Spleen (tissue), 11 donors: Measurements from ENCODE around the gene ADARB2. TPM values are rescaled to one million over a fixed set of nuclear protein-coding genes. Genes with fewer than 3 reads are reported as not detected.

ENCODE experiments used
- DNase-seq: peaks from one replicate; pipeline ENCODE4 v3.0.0-alpha.2; 2020
- H3K27ac ChIP-seq, 8 donors: fragments of 200-600 bp; sonication (generic) in 7 of 8; 1 replicate in 4 of 8; 2 replicates in 4 of 8; pipeline versions ENCODE4 v1.5.0 to v1.8.0; 2016 to 2021; ENCODE audit warnings: inconsistent platforms in 4 of 8, mild to moderate bottlenecking in 4 of 8, moderate library complexity in 1 of 8
- H3K27me3 ChIP-seq, 7 donors: fragments of 200-600 bp; sonication (generic) in 6 of 7; replicated peaks in 1 of 7; 1 replicate in 4 of 7; 2 replicates in 3 of 7; pipeline versions ENCODE4 v1.5.0 to v1.8.0; 2016 to 2021; ENCODE audit warnings: inconsistent platforms in 3 of 7, mild to moderate bottlenecking in 1 of 7
- H3K36me3 ChIP-seq, 6 donors: fragments of 200-600 bp; sonication (generic) in 5 of 6; 1 replicate in 4 of 6; 2 replicates in 2 of 6; pipeline versions ENCODE4 v1.5.0 to v1.8.0; 2016 to 2021; ENCODE audit warnings: inconsistent platforms in 2 of 6
- H3K4me1 ChIP-seq, 6 donors: fragments of 200-600 bp; sonication (generic) in 5 of 6; 1 replicate in 3 of 6; 2 replicates in 3 of 6; pipeline versions ENCODE4 v1.5.0 to v1.8.0; 2016 to 2021; ENCODE audit warnings: inconsistent platforms in 3 of 6
- H3K4me3 ChIP-seq, 8 donors: fragments of 200-600 bp; sonication (generic) in 7 of 8; 1 replicate in 4 of 8; 2 replicates in 4 of 8; pipeline versions ENCODE4 v1.5.0 to v1.8.0; 2016 to 2021; ENCODE audit warnings: inconsistent platforms in 4 of 8, mild to moderate bottlenecking in 4 of 8, moderate library complexity in 2 of 8
- H3K9me3 ChIP-seq, 8 donors: fragments of 200-600 bp; sonication (generic) in 7 of 8; 1 replicate in 4 of 8; 2 replicates in 4 of 8; pipeline versions ENCODE4 v1.5.0 to v1.8.0; 2016 to 2021; ENCODE audit warnings: inconsistent platforms in 4 of 8
- POLR2A ChIP-seq, 3 donors: fragments of 450-650 bp; IDR thresholded peaks; one replicate each; pipeline ENCODE4 v1.5.1; 2017; ENCODE audit warnings: antibody characterized with exemption in 3 of 3, mild to moderate bottlenecking in 1 of 3
- POLR2AphosphoS5 ChIP-seq, 3 donors: sonication (generic); formaldehyde crosslinking; IDR thresholded peaks; one replicate each; pipeline ENCODE4 v1.5.1; 2017; ENCODE audit warnings: antibody characterized with exemption in 3 of 3
- WGBS, 5 donors: extraction: QIAGEN DNeasy Blood & Tissue Kit in 3 of 5; methylation state at CpG; one replicate each; pipeline versions ENCODE4 v1.1.5 to v1.1.7; 2013 to 2018; 5-methylcytosine and 5-hydroxymethylcytosine counted together
- intact Hi-C: fragments of 100-400 bp; cut with DNase I; formaldehyde crosslinking; loops from one replicate; pipeline ENCODE4 v1.15.0; 2023; ENCODE audit warnings: low total_unique reads
- polyA plus RNA-seq, 3 donors: library from polyadenylated mRNA; stranded (reverse); fragments of 200-250 nt; gene quantifications; one replicate each; pipeline ENCODE4 v1.2.1, GENCODE V29; 2013
- total RNA-seq, 7 donors: library from RNA; depleted of rRNA in 3 of 7; stranded (reverse); fragments of >200 nt in 3 of 7; fragmentation: NEBNext Ultra II Directional in 4 of 7; extraction: Animal tissue kit (Norgen Biotek cat#: 25700) in 4 of 7; gene quantifications; one replicate each; pipeline versions ENCODE4 v1.1.0 to v1.2.1, GENCODE V29; 2016 to 2021
- TF ChIP-seq, protein P1 (sequence below), 11 experiments: fragments of 200-600 bp in 7 of 11; fragments of 450-650 bp in 4 of 11; sonication (generic) in 4 of 11; IDR thresholded peaks in 8 of 11; conservative IDR thresholded peaks in 3 of 11; 1 replicate in 7 of 11; 2 replicates in 4 of 11; pipeline versions ENCODE4 v1.4.0 to v1.8.0; 2016 to 2021; ENCODE audit warnings: antibody characterized with exemption in 11 of 11, inconsistent platforms in 4 of 11, mild to moderate bottlenecking in 1 of 11
- donor health status: healthy with polysubstance abuse.
- donor health status: DM: no; HTN: no; CAD: no; lungs with moderate emphysema.
- donor health status: DM: no; HTN: no; CAD: no.
- donor health status: Bipolar disorder and iron deficiency.
- donor health status: healthy.
- donor health status: DM: no; HTN: no; CAD: no.
- donor health status: DM: yes; HTN: yes; CAD: no.

Gene ADARB2
- total and polyA plus RNA-seq, 10 donors = 0.05 to 8.1 (median 0.96) TPM

DNA sequence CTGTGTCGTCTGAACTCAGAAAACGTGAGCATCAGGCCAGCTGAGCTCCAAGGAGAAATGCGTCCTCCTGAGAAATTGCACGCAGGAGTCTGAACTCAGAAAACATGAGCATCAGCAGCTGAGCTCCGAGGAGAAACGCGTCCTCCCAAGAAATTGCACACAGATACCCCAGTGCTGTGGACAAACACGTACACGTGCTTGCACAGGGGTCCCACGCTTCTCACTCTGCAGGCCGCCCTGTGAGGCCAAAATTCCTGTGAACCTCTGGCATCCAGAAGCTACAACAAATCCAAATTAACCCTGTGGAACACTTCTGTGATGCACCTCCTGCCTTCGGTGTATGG is 547.3 kb downstream of the ADARB2 start:
- Histone ChIP-seq H3K27me3 (peaks cover 0 to 12% (median 0%) of the 10 kb centered on the region in 7 donors), H3K27ac (no peak overlapping the region), H3K36me3 (no peaks in the 10 kb centered on the region), H3K4me1 (no peaks in the 10 kb centered on the region), H3K9me3 (no peaks in the 10 kb centered on the region), H3K4me3 (no peak overlapping the region)
- WGBS, 5 donors = 86 to 93% (median 90%) methylated on average over 12 of the region's 12 CpGs
- peak; percentile 25 for DNase-seq
- TF ChIP-seq, protein P1, sequence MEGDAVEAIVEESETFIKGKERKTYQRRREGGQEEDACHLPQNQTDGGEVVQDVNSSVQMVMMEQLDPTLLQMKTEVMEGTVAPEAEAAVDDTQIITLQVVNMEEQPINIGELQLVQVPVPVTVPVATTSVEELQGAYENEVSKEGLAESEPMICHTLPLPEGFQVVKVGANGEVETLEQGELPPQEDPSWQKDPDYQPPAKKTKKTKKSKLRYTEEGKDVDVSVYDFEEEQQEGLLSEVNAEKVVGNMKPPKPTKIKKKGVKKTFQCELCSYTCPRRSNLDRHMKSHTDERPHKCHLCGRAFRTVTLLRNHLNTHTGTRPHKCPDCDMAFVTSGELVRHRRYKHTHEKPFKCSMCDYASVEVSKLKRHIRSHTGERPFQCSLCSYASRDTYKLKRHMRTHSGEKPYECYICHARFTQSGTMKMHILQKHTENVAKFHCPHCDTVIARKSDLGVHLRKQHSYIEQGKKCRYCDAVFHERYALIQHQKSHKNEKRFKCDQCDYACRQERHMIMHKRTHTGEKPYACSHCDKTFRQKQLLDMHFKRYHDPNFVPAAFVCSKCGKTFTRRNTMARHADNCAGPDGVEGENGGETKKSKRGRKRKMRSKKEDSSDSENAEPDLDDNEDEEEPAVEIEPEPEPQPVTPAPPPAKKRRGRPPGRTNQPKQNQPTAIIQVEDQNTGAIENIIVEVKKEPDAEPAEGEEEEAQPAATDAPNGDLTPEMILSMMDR (IDR thresholded peaks at IDR 0.05 in 8 of 11, conservative IDR thresholded peaks at IDR 0.05 in 3 of 11) = no peak
- TF ChIP-seq POLR2AphosphoS5 (IDR thresholded peaks at IDR 0.05) = no peak
- no peak for TF ChIP-seq POLR2A (IDR thresholded peaks at IDR 0.05)
- intact Hi-C loops = no loop called here

DNA sequence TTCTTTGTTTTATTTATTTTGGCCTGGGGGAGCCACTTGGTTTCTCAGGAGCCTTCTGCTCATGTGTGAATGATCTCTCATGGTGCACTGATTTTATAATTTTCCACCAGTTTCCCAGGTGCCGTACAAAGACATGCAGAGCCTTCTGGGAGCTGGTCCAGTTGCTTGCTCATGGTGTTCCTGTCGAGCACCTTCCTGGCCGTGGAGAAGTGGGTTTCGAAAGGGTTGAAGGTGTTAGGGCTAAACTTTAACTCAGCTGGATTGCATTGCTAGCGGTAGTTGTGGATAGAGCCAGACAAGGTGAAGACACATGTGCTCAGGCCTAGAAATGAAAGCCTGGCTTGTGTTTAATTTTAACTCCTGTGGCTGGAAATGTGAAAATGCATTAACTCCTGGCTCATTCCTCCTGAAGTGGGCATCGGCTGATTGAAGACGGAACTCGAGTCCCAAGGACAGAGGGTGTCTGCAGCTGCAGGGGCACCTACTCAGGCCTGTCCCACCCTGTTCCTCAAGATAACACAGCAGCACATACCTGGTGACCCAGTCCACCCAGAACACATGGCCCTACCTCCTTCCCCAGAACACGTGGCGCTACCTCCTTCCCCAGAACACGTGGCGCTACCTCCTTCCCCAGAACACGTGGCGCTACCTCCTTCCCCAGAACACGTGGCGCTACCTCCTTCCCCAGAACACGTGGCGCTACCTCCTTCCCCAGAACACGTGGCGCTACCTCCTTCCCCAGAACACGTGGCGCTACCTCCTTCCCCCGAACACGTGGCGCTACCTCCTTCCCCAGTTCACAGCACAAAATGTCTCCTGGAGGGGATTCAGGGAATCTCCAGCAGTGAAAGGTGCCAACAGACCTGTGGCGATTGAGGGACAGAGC is 547.9 kb downstream of the ADARB2 start:
- peak; percentile 27 for DNase-seq
- H3K27me3 ChIP-seq = peaks cover 0 to 17% (median 0%) of the 10 kb centered on the region in 7 donors

DNA sequence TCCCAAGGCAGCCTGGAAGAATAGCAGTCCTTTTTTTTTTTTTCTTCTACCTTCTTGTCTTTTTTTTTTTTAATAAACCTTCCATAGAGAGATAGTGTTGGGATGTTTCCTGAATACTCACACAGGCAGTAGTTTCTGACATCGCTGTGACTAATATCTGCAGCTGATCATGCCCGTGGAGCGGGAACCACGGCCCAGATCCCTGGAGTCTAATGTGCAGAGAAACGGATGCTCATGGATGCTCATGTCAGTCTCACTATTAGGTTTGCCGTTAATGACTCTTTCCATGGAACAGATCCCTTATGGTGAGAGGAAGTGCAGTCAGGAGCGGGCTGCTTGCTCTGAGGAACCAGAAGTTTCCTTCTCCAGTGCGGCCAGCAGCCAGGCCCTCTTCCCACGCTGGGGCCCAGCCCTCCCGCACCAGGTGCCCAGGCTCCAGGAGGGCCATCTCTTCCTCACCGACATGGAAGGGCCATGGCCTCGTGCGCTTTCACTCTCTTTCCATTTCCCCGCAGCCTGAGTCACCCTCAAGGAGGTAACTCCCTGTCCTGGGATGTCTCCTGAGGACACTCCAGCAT is 548.7 kb downstream of the ADARB2 start:
- Histone ChIP-seq H3K4me1 (no peaks in the 10 kb centered on the region), H3K4me3 (no peak overlapping the region), H3K36me3 (no peaks in the 10 kb centered on the region), H3K27me3 (peaks cover 0 to 25% (median 0%) of the 10 kb centered on the region in 7 donors), H3K27ac (no peak overlapping the region), H3K9me3 (no peaks in the 10 kb centered on the region)
- intact Hi-C loops = no loop called here
- WGBS, 5 donors = 58 to 87% (median 71%) methylated on average over 7 to 14 of the region's 14 CpGs
- DNase-seq = no peak
- TF ChIP-seq, protein P1 (IDR thresholded peaks at IDR 0.05 in 8 of 11, conservative IDR thresholded peaks at IDR 0.05 in 3 of 11) = no peak
- TF ChIP-seq POLR2AphosphoS5 (IDR thresholded peaks at IDR 0.05) = no peak
- no peak for TF ChIP-seq POLR2A (IDR thresholded peaks at IDR 0.05)

More for the DNA sequence above, 547.9 kb downstream of the ADARB2 start:
- Histone ChIP-seq H3K36me3 (no peaks in the 10 kb centered on the region), H3K4me3 (no peak overlapping the region), H3K27ac (no peak overlapping the region), H3K4me1 (no peaks in the 10 kb centered on the region), H3K9me3 (no peaks in the 10 kb centered on the region)
- intact Hi-C loops = no loop called here
- 89 to 94% (median 90%) methylated on average over 18 to 26 of the region's 26 CpGs for WGBS, 5 donors
- TF ChIP-seq POLR2A (IDR thresholded peaks at IDR 0.05) = no peak
- TF ChIP-seq, protein P1 (IDR thresholded peaks at IDR 0.05 in 8 of 11, conservative IDR thresholded peaks at IDR 0.05 in 3 of 11) = no peak
- TF ChIP-seq POLR2AphosphoS5 (IDR thresholded peaks at IDR 0.05) = no peak
